CD4-positive, CD25-positive, alpha-beta regulatory T cell (primary cell): ENCODE results near the gene MLPH. TPM values are rescaled to one million over a fixed set of nuclear protein-coding genes. Genes with fewer than 3 reads are reported as not detected.

Experiments
- ATAC-seq, 2 donors: fragments of 150-1000 bp; cut with Tn5 transposase; one replicate each; pipeline ENCODE4 v1.10.0; 2021; ENCODE audit warnings: low read depth in 2 of 2, moderate number of reproducible peaks in 2 of 2, moderate library complexity in 1 of 2
- DNase-seq, 3 donors: peaks; one replicate each; pipeline versions ENCODE4 v3.0.0 to v3.0.0-alpha.2; 2012 to 2022; ENCODE audit warnings: mixed read lengths in 1 of 3
- H3K27ac ChIP-seq: one replicate; pipeline ENCODE4 v1.7.0; 2013; ENCODE audit warnings: mild to moderate bottlenecking, low read length; ENCODE audit not compliant: insufficient read depth, poor library complexity, severe bottlenecking
- H3K27me3 ChIP-seq: one replicate; pipeline ENCODE4 v1.7.0; 2013; ENCODE audit warnings: low read length; ENCODE audit not compliant: control insufficient read depth, insufficient read depth
- H3K36me3 ChIP-seq: one replicate; pipeline ENCODE4 v1.7.0; 2013; ENCODE audit warnings: mild to moderate bottlenecking, low read length, moderate library complexity; ENCODE audit not compliant: control insufficient read depth, insufficient read depth
- H3K4me1 ChIP-seq: 2 replicates; pipeline ENCODE4 v1.7.0; 2013; ENCODE audit warnings: mild to moderate bottlenecking, low read length; ENCODE audit not compliant: insufficient read depth, control insufficient read depth, poor library complexity, severe bottlenecking
- H3K4me3 ChIP-seq: one replicate; pipeline ENCODE4 v1.7.0; 2013; ENCODE audit warnings: low read depth, mild to moderate bottlenecking, low read length, moderate library complexity
- H3K9me3 ChIP-seq, 2 experiments: 1 replicate in 1 of 2; 2 replicates in 1 of 2; pipeline ENCODE4 v1.7.0; 2013; ENCODE audit warnings: low read length in 2 of 2, mild to moderate bottlenecking in 1 of 2, moderate library complexity in 1 of 2; ENCODE audit not compliant: control insufficient read depth in 2 of 2
- H3K27ac Mint-ChIP-seq, 3 donors: one replicate each; pipeline ENCODE4 v1.8.0; 2020 to 2022; ENCODE audit warnings: mild to moderate bottlenecking in 3 of 3, mixed read lengths in 3 of 3, moderate library complexity in 2 of 3
- H3K27me3 Mint-ChIP-seq: one replicate; pipeline ENCODE4 v1.8.0; 2022; ENCODE audit warnings: mild to moderate bottlenecking, mixed read lengths
- H3K36me3 Mint-ChIP-seq: one replicate; pipeline ENCODE4 v1.8.0; 2020; ENCODE audit warnings: mixed read lengths
- H3K4me1 Mint-ChIP-seq, 4 donors: one replicate each; pipeline ENCODE4 v1.8.0; 2020 to 2022; ENCODE audit warnings: mixed read lengths in 4 of 4, mild to moderate bottlenecking in 1 of 4
- H3K4me3 Mint-ChIP-seq, 4 donors: one replicate each; pipeline ENCODE4 v1.8.0; 2020 to 2022; ENCODE audit warnings: mild to moderate bottlenecking in 4 of 4, mixed read lengths in 4 of 4, moderate library complexity in 3 of 4
- H3K9me3 Mint-ChIP-seq, 7 donors: one replicate each; pipeline ENCODE4 v1.8.0; 2020 to 2022; ENCODE audit warnings: mixed read lengths in 7 of 7, mild to moderate bottlenecking in 3 of 7, moderate library complexity in 2 of 7
- polyA plus RNA-seq, 4 donors: library from polyadenylated mRNA; unstranded; fragments of 300-500 nt; fragmentation: Illumina TruSeq; gene quantifications; one replicate each; pipeline ENCODE4 v1.2.3, GENCODE V29; 2021
- total RNA-seq: library from RNA; stranded (reverse); gene quantifications from one replicate; pipeline ENCODE4 v1.2.3, GENCODE V29; 2022

MLPH gene
- total and polyA plus RNA-seq, 5 donors from 2014 or later, result 0.47 TPM; not detected in 4

DNA sequence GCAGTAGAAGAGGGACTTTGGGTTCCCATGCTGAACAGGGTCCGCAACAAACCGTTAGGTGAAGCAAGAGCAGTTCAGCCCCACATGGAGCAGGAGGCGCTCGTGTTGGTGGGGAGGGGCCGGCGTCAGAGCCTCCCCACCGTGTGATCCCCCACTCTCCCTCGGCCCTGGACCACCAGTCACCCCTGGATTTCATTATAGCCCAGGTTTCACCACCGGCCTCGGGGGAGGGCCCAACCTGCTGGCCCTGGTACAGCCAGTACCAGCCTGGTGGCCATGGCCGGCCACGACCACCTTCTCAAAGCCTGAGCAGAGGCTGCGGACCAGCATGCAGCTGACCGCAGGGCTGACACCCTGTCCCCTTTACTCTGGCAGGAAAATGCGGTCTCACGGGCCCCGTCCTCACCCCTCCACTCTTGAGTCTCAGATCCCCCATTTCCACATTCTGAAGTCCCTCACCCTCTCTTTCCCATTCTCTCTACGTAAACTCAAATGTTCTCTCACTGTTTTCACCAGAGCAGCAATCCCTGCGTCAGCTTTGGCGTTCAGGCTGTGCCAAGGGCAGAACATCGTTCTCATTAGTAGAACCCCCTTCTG, 8.6 kb downstream of the MLPH start:
- Histone ChIP-seq H3K9me3 (peaks cover 3 to 12% of the 10 kb centered on the region in 2 experiments), H3K27ac (no peak overlapping the region), H3K27me3 (no peaks in the 10 kb centered on the region), H3K4me3 (no peak overlapping the region), H3K4me1 (no peaks in the 10 kb centered on the region), H3K36me3 (no peaks in the 10 kb centered on the region)
- H3K9me3 Mint-ChIP-seq, result peaks cover 0 to 14% (median 0%) of the 10 kb centered on the region in 7 donors
- H3K27me3 Mint-ChIP-seq, result peaks cover 17% of the 10 kb centered on the region
- H3K4me1 Mint-ChIP-seq, result peaks cover 0 to 2% (median 0%) of the 10 kb centered on the region in 4 donors
- no peak for DNase-seq
- no peak overlapping the region for H3K27ac Mint-ChIP-seq
- no peak for ATAC-seq
- no peaks in the 10 kb centered on the region for H3K36me3 Mint-ChIP-seq
- H3K4me3 Mint-ChIP-seq, result no peak overlapping the region

DNA sequence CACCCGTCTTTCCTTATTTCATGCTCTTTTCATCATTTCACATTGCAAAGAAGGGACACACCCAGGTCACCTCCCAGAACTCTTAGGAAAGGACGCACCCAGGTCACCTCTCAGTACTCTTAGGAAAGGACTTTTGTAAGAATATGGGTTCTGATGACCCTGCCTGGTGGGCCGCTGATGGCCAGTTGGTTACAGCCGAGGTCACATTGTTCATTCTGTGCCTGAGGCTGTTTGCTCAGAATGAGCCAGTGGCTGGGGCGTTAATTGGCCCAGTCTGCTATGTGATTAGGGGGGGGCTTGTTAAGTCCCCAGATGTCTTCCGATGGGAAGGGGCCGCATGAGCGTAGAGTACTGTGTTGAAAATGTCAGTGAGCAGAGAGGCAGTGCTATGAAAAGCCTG, 9.4 kb downstream of the MLPH start:
- Histone ChIP-seq H3K4me1 (no peaks in the 10 kb centered on the region), H3K27ac (no peak overlapping the region), H3K36me3 (no peaks in the 10 kb centered on the region), H3K9me3 (peaks cover 1 to 6% of the 10 kb centered on the region in 2 experiments), H3K27me3 (no peaks in the 10 kb centered on the region), H3K4me3 (no peak overlapping the region)
- Mint-ChIP-seq H3K27ac (no peak overlapping the region), H3K4me3 (no peak overlapping the region), H3K36me3 (no peaks in the 10 kb centered on the region), H3K4me1 (peaks cover 0 to 2% (median 0%) of the 10 kb centered on the region in 4 donors), H3K27me3 (peaks cover 17% of the 10 kb centered on the region), H3K9me3 (peaks cover 0 to 12% (median 2%) of the 10 kb centered on the region in 7 donors)
- no peak for DNase-seq
- no peak for ATAC-seq

DNA sequence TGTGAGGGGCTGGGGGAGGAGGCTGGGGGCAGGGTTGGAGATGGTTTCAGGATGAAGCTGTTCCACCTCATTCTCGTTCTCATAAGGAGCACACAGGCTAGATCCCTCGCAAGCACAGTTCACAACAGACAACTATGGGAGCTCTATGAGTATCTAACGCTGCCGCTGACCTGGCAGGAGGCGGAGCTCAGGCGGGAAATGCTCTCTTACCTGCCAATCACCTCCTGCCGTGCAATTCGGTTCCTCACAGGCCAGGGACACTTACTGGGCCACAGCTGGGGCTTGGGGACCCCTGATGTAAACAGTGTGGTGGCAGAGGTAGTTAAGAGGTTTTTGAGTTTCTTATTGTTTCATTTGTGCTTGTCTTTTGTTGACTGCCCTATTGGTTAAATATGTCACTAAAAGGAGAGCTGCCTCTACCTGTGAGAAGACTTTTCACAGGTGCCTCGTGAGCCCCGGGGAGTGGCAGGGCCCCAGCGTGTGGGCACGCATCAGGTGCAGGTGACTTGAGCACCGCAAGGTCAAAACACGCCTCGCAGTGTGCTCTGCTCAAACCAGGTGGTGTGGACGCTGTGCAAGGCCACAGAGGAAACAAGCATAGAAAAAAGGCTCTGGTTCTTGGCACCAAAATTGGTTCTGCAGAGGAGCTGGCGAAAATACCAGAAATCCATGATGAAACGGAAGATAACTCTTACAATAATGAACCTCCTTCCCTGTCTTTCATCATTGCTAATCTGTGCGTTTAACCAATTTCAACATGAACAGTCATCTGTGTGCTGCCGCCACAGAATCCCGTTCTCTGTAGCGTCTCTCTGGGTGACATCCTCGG, 10.2 kb downstream of the MLPH start:
- Histone ChIP-seq H3K4me1 (no peaks in the 10 kb centered on the region), H3K36me3 (no peaks in the 10 kb centered on the region), H3K27ac (no peak overlapping the region), H3K27me3 (no peaks in the 10 kb centered on the region), H3K9me3 (no peaks in the 10 kb centered on the region), H3K4me3 (no peak overlapping the region)
- peaks cover 0 to 2% (median 0%) of the 10 kb centered on the region in 4 donors for H3K4me1 Mint-ChIP-seq
- ATAC-seq (no peak), DNase-seq (no peak)
- H3K9me3 Mint-ChIP-seq, result peaks cover 0 to 5% (median 0%) of the 10 kb centered on the region in 7 donors
- H3K27me3 Mint-ChIP-seq, result peaks cover 17% of the 10 kb centered on the region
- no peak overlapping the region for H3K4me3 Mint-ChIP-seq
- no peaks in the 10 kb centered on the region for H3K36me3 Mint-ChIP-seq
- H3K27ac Mint-ChIP-seq, result no peak overlapping the region

DNA sequence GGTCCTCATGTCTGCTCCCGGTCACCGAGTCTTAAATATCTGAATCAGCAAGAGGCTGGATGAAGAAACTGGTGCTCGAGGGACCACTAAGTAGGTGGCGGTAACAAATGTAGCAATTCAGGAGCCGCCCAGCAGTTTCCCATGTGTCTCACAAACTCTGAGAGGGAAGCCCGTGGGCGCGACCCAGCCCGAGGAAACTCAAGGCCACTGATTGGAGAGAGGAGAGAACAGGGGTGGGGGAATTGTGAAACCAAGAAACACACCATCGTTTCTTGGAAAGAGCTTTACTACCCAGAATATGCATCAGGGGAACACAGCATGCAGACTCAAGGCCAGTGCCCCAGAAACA, 10.8 kb downstream of the MLPH start:
- peaks cover 0 to 2% (median 0%) of the 10 kb centered on the region in 7 donors for H3K9me3 Mint-ChIP-seq
- no peak for ATAC-seq
- no peak overlapping the region for H3K4me3 ChIP-seq

DNA sequence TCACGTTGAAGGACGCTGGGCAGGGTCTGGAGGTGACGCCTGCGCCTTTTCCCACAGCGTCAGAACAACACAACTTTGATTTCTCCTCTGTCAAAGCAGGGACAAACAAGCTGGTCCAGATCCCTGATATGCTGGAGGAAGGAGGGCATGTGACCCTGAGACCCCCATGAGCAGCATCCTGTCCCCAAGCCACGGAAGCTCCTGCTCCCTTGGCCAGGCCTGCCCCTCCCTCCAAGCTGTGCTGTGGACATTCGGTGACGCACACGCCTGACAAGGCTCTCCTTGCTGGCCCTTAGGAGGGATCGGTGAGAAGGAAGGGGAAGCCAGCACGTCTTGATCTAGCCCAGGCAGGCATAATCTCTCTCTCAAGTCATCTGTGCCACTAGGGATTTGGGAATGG, 11.3 kb downstream of the MLPH start:
- H3K27ac ChIP-seq, result no peak overlapping the region
- no peak for ATAC-seq
- DNase-seq, result no peak
- H3K9me3 ChIP-seq, result no peaks in the 10 kb centered on the region
- H3K36me3 ChIP-seq, result no peaks in the 10 kb centered on the region
- Mint-ChIP-seq H3K27ac (no peak overlapping the region), H3K4me3 (no peak overlapping the region), H3K9me3 (peaks cover 0 to 2% (median 0%) of the 10 kb centered on the region in 7 donors), H3K27me3 (peaks cover 13% of the 10 kb centered on the region), H3K36me3 (no peaks in the 10 kb centered on the region), H3K4me1 (peaks cover 0 to 2% (median 0%) of the 10 kb centered on the region in 4 donors)
- H3K4me3 ChIP-seq, result no peak overlapping the region
- H3K27me3 ChIP-seq, result no peaks in the 10 kb centered on the region
- no peaks in the 10 kb centered on the region for H3K4me1 ChIP-seq

More for the DNA sequence above, 10.8 kb downstream of the MLPH start:
- peaks cover 13% of the 10 kb centered on the region for H3K27me3 Mint-ChIP-seq
- Histone ChIP-seq H3K9me3 (no peaks in the 10 kb centered on the region), H3K36me3 (no peaks in the 10 kb centered on the region), H3K27ac (no peak overlapping the region), H3K4me1 (no peaks in the 10 kb centered on the region), H3K27me3 (no peaks in the 10 kb centered on the region)
- no peak overlapping the region for H3K27ac Mint-ChIP-seq
- DNase-seq, result no peak
- peaks cover 0 to 2% (median 0%) of the 10 kb centered on the region in 4 donors for H3K4me1 Mint-ChIP-seq
- no peak overlapping the region for H3K4me3 Mint-ChIP-seq
- H3K36me3 Mint-ChIP-seq, result no peaks in the 10 kb centered on the region

DNA sequence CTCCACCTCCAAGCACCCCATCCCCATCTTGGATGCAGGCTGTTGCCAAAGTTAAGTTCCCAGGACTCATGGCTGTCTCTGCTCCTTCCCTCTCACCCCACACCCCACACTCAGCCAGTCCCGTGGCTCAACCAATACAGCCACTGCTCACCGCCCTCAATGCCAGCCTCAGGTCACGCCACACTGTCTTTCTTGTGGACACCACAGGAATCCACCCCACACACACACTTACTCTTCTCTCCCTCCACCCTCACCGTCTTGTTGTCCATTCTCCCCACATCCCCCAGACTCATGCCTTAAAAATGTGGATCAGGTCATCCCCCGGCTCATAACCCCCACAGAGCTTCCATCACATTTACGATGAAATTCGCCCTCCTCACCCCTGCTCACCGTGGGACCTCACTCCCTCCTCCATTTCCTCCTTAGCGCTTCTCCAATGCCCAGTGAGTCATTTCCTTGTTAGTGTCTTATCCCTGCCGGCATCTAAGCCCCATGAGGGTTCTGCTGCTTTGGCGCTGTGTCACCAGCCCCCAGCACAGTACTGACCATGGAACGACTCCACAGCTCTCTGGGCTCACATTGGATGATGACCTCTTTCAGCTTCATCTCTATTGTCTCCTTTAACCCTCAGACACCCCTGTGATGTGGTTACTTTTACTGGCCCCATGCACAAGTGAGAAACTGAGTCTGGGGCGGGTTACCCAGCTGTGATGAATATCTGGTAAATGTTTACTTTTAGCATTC, 13.8 kb downstream of the MLPH start:
- Mint-ChIP-seq H3K27ac (no peak overlapping the region), H3K36me3 (no peaks in the 10 kb centered on the region), H3K4me3 (no peak overlapping the region), H3K27me3 (peaks cover 8% of the 10 kb centered on the region), H3K4me1 (peaks cover 0 to 2% (median 0%) of the 10 kb centered on the region in 4 donors), H3K9me3 (peaks cover 0 to 2% (median 0%) of the 10 kb centered on the region in 7 donors)
- no peak overlapping the region for H3K27ac ChIP-seq
- no peaks in the 10 kb centered on the region for H3K27me3 ChIP-seq
- no peaks in the 10 kb centered on the region for H3K9me3 ChIP-seq
- DNase-seq (no peak), ATAC-seq (no peak)
- H3K36me3 ChIP-seq, result no peaks in the 10 kb centered on the region
- H3K4me3 ChIP-seq, result no peak overlapping the region
- H3K4me1 ChIP-seq, result no peaks in the 10 kb centered on the region

DNA sequence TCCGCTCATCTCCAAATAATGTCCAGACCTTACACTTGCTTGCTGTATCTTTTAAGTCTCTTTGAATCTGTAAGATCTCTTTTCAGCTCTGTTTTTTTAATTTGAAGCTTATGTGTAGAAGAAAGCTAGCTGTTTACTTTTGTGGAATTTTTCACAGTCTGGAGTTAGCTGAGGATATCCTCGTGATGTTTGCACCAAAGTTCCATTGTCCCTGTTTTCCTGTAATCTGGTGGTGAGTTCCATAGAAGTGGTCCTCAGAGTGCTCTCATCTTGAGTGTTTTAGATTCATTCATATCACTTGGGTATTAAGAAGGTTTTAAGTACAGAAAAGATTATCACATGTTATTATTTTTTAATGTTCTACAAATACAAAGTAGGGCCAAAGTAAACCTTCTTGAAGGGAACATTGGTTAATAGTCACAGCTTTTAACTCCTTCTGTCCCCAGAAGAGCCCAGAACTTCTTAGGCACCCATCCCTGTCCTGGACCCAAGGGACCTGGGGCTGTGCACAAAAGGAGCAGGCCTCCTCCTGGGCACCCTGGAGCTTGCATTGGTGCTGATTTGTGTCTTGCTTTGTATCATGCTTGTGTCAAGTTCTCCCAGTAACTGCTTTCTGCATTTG, 15.0 kb downstream of the MLPH start:
- H3K4me3 Mint-ChIP-seq, result no peak overlapping the region
- Histone ChIP-seq H3K36me3 (no peaks in the 10 kb centered on the region), H3K9me3 (no peaks in the 10 kb centered on the region), H3K4me1 (no peaks in the 10 kb centered on the region), H3K27ac (no peak overlapping the region), H3K27me3 (no peaks in the 10 kb centered on the region), H3K4me3 (no peak overlapping the region)
- H3K27me3 Mint-ChIP-seq, result peaks cover 6% of the 10 kb centered on the region
- no peak for ATAC-seq
- H3K36me3 Mint-ChIP-seq, result no peaks in the 10 kb centered on the region
- no peaks in the 10 kb centered on the region for H3K4me1 Mint-ChIP-seq
- no peak for DNase-seq
- peaks cover 0 to 2% (median 0%) of the 10 kb centered on the region in 7 donors for H3K9me3 Mint-ChIP-seq
- H3K27ac Mint-ChIP-seq, result no peak overlapping the region
